K562 (cell line): ENCODE data around the gene AGAP1. TPM values are rescaled to one million over a fixed set of nuclear protein-coding genes. Genes with fewer than 3 reads are reported as not detected.

ENCODE experiments used
- ATAC-seq: fragments of 200-7000 bp; cut with Tn5 transposase; 3 replicates; pipeline ENCODE4 v1.9.1; 2020; ENCODE audit warnings: moderate library complexity
- BruUV-seq: library from RNA; stranded (reverse); fragments of 400-500 nt; replicated peaks from 2 replicates; lab custom pipeline; 2021; lab: Mats Ljungman, UMichigan
- CTCF ChIA-PET: fragments of 300-600 bp; formaldehyde crosslinking; extraction: SDS; loops from one replicate; lab custom pipeline; 2021; ENCODE audit warnings: low intra/inter-chr PET ratio; lab: Yijun Ruan, JAX
- POLR2A ChIA-PET: fragments of 300-600, 350-650 bp; sonication (Branson Sonifier 250); formaldehyde crosslinking; extraction: SDS; loops from one replicate; lab custom pipeline; 2021; ENCODE audit warnings: antibody characterized with exemption, inconsistent platforms; lab: Yijun Ruan, JAX
- DNase-seq, 4 experiments: peaks; one replicate each; pipeline versions ENCODE4 v3.0.0 to v3.0.0-alpha.2; 2011 to 2018; ENCODE audit warnings: low spot score in 3 of 4, mixed read lengths in 3 of 4; ENCODE audit errors: extremely low read depth in 1 of 4
- FAIRE-seq: peaks from 2 replicates; lab custom pipeline; 2011; peaks lifted over from hg19 to GRCh38; lab: Jason Lieb, UNC
- H2AFZ ChIP-seq: 2 replicates; pipeline ENCODE4 v1.6.0; 2011; ENCODE audit warnings: low read depth, low read length, control low read depth, inconsistent platforms
- H3K27ac ChIP-seq: fragments of 200-600 bp; 3 replicates; pipeline ENCODE4 v1.8.0; 2011; ENCODE audit warnings: low read depth, mild to moderate bottlenecking, control low read depth, inconsistent platforms, low read length, moderate library complexity, mixed read lengths; ENCODE audit errors: extremely low read depth
- H3K27me3 ChIP-seq, 2 experiments: fragments of 300-600 bp in 1 of 2; 2 replicates in 1 of 2; 3 replicates in 1 of 2; pipeline versions ENCODE4 v1.6.0 to v1.8.0; 2011; ENCODE audit warnings: inconsistent platforms in 2 of 2, low read length in 2 of 2, mild to moderate bottlenecking in 1 of 2, mixed read lengths in 1 of 2, moderate library complexity in 1 of 2; ENCODE audit not compliant: control insufficient read depth in 2 of 2, insufficient read depth in 2 of 2
- H3K36me3 ChIP-seq: fragments of 300-600 bp; 3 replicates; pipeline ENCODE4 v1.8.0; 2011; ENCODE audit warnings: mild to moderate bottlenecking, low read length, inconsistent platforms; ENCODE audit not compliant: control insufficient read depth, insufficient read depth
- H3K4me1 ChIP-seq, 2 experiments: fragments of 200-600 bp in 1 of 2; replicated peaks in 1 of 2; 2 replicates in 1 of 2; 3 replicates in 1 of 2; pipeline versions ENCODE4 v1.5.1 to v1.8.0; 2011; ENCODE audit warnings: inconsistent platforms in 2 of 2, low read length in 2 of 2, mild to moderate bottlenecking in 1 of 2, mixed read lengths in 1 of 2, moderate library complexity in 1 of 2; ENCODE audit not compliant: control insufficient read depth in 2 of 2, insufficient read depth in 2 of 2
- H3K4me2 ChIP-seq: 2 replicates; pipeline ENCODE4 v1.6.1; 2011; ENCODE audit warnings: low read length, control low read depth, inconsistent platforms, mixed read lengths; ENCODE audit not compliant: insufficient read depth
- H3K4me3 ChIP-seq: fragments of 200-600 bp; sonication (generic), shearing (Covaris generic); 2 replicates; pipeline ENCODE4 v1.5.1; 2016; ENCODE audit warnings: control low read depth, inconsistent platforms
- H3K79me2 ChIP-seq: fragments of 200-600 bp; 3 replicates; pipeline ENCODE4 v1.8.0; 2011; ENCODE audit warnings: low read length, inconsistent platforms; ENCODE audit not compliant: control insufficient read depth, insufficient read depth
- H3K9ac ChIP-seq, 2 experiments: 2 replicates each; pipeline versions ENCODE4 v1.6.0 to v1.6.1; 2011; ENCODE audit warnings: low read depth in 2 of 2, low read length in 2 of 2, control low read depth in 1 of 2, inconsistent platforms in 1 of 2, mild to moderate bottlenecking in 1 of 2, mixed read lengths in 1 of 2; ENCODE audit not compliant: insufficient read depth in 1 of 2
- H3K9me1 ChIP-seq: one replicate; pipeline ENCODE4 v1.6.0; 2011; ENCODE audit warnings: inconsistent platforms, mild to moderate bottlenecking, low read length, moderate library complexity; ENCODE audit not compliant: control insufficient read depth, insufficient read depth
- H3K9me3 ChIP-seq: replicated peaks from 2 replicates; pipeline ENCODE4 v1.5.1; 2011; ENCODE audit warnings: low read depth, low read length, inconsistent platforms; ENCODE audit not compliant: control insufficient read depth, insufficient read depth
- H4K20me1 ChIP-seq: replicated peaks from 2 replicates; pipeline ENCODE4 v1.6.1; 2011; ENCODE audit warnings: low read length, inconsistent platforms, mixed read lengths; ENCODE audit not compliant: control insufficient read depth, insufficient read depth
- CAMTA2 ChIP-seq: fragments of 250-450 bp; sonication (Bioruptor Pico); conservative IDR thresholded peaks from 2 replicates; pipeline ENCODE4 v1.5.1; 2022
- CBFA2T2 ChIP-seq: fragments of 450-650 bp; conservative IDR thresholded peaks from 2 replicates; pipeline ENCODE4 v1.6.1; 2017; ENCODE audit warnings: mild to moderate bottlenecking
- FOS ChIP-seq: IDR thresholded peaks from 3 replicates; pipeline ENCODE4 v1.6.1; 2011; ENCODE audit not compliant: insufficient read length; ENCODE audit errors: extremely low read depth
- KLF13 ChIP-seq: fragments of 450-650 bp; IDR thresholded peaks from 2 replicates; pipeline ENCODE4 v1.6.1; 2016; ENCODE audit warnings: missing genetic modification characterization, low read depth, mild to moderate bottlenecking, missing compliant biosample characterization, moderate library complexity, borderline replicate concordance
- NFIC ChIP-seq: fragments of 450-650 bp; IDR thresholded peaks from 2 replicates; pipeline ENCODE4 v1.6.1; 2017; ENCODE audit warnings: mild to moderate bottlenecking, inconsistent platforms
- PHTF2 ChIP-seq: fragments of 250-450 bp; sonication (Bioruptor Pico); IDR thresholded peaks from 2 replicates; pipeline ENCODE4 v1.5.0; 2021; ENCODE audit warnings: mild to moderate bottlenecking
- ZFPM2 ChIP-seq: fragments of 250-450 bp; sonication (Bioruptor Pico); IDR thresholded peaks from 2 replicates; pipeline ENCODE4 v1.5.1; 2022; ENCODE audit warnings: mild to moderate bottlenecking
- ZNF165 ChIP-seq: fragments of 250-450 bp; sonication (Bioruptor Pico); IDR thresholded peaks from 2 replicates; pipeline ENCODE4 v1.4.0; 2020; ENCODE audit warnings: borderline replicate concordance
- WGBS: fragments of 100-300 bp; shearing (Covaris generic); methylation state at CpG from one replicate; pipeline ENCODE4 v1.1.6; 2016; ENCODE audit warnings: low coverage, mixed read lengths; ENCODE audit not compliant: insufficient coverage; ENCODE audit errors: missing lambda C conversion rate; 5-methylcytosine and 5-hydroxymethylcytosine counted together
- in situ Hi-C: fragments of 300-500 bp; cut with MboI; formaldehyde crosslinking; loops from 4 replicates; pipeline ENCODE4 v1.15.0; 2018; ENCODE audit warnings: inconsistent platforms, mixed read lengths
- intact Hi-C: fragments of 100-400 bp; cut with micrococcal nuclease; formaldehyde crosslinking; loops from 2 replicates; pipeline ENCODE4 v1.14.2; 2022
- polyA plus RNA-seq, 8 experiments: library from polyadenylated mRNA; depleted of rRNA in 4 of 8; stranded (reverse) in 5 of 8; unstranded in 3 of 8; fragments of >200 nt; fragmentation: Nextera tagmentation in 2 of 8; fragmentation: Illumina TruSeq in 1 of 8; extraction: Ambion mirVana in 2 of 8; extraction: Trizol in 1 of 8; gene quantifications; 2 replicates each; pipeline versions ENCODE4 v1.2.1 to v1.2.3, GENCODE V29; 2011 to 2014; ENCODE audit warnings: inconsistent platforms in 1 of 8, missing spikeins in 1 of 8
- total RNA-seq, 7 experiments: library from RNA; depleted of rRNA in 6 of 7; stranded (reverse); fragments of >200 nt in 6 of 7; fragmentation: Illumina TruSeq in 2 of 7; extraction: Trizol in 2 of 7; gene quantifications; 2 replicates each; pipeline versions ENCODE4 v1.2.1 to v1.2.3, GENCODE V29; 2011 to 2021; ENCODE audit warnings: low replicate concordance in 1 of 7
- TF ChIP-seq, protein P1 (sequence below): fragments of 200-800 bp; sonication (Bioruptor generic); IDR thresholded peaks from 2 replicates; pipeline ENCODE4 v1.6.1; 2016; ENCODE audit warnings: missing genetic modification characterization, missing compliant biosample characterization
- TF ChIP-seq, protein P2 (sequence below): fragments of 450-650 bp; conservative IDR thresholded peaks from 2 replicates; pipeline ENCODE4 v1.6.1; 2016; ENCODE audit warnings: missing genetic modification characterization, low read depth, mild to moderate bottlenecking, missing compliant biosample characterization, moderate library complexity

Gene AGAP1
- total and polyA plus RNA-seq, 9 of the 15 experiments (the other 6 are each of a cell fraction or from before 2014, with no cell fraction given), result 1.3 to 24.0 (median 10.6) TPM

DNA sequence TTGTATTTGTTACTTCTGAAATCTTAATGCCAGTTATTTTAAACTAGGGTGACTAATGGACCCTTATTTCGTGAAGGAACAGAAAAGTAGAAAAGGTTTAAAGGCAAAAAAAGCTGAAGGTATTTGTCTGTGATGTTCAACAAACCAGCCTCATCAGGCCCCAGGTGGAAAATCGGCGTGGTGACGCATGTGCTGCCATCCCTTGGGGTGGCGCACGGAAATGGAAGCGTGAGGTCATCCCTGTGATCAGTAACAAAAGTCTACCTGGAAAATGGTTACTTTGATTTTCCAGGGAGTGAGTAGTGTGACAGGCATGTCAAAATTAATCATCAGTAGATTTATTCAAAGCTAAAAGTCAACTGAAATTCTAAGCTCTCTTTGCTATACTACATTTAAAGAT is 361.2 kb downstream of the AGAP1 start:
- no peak for FAIRE-seq
- in situ Hi-C loops, result no loop called here

DNA sequence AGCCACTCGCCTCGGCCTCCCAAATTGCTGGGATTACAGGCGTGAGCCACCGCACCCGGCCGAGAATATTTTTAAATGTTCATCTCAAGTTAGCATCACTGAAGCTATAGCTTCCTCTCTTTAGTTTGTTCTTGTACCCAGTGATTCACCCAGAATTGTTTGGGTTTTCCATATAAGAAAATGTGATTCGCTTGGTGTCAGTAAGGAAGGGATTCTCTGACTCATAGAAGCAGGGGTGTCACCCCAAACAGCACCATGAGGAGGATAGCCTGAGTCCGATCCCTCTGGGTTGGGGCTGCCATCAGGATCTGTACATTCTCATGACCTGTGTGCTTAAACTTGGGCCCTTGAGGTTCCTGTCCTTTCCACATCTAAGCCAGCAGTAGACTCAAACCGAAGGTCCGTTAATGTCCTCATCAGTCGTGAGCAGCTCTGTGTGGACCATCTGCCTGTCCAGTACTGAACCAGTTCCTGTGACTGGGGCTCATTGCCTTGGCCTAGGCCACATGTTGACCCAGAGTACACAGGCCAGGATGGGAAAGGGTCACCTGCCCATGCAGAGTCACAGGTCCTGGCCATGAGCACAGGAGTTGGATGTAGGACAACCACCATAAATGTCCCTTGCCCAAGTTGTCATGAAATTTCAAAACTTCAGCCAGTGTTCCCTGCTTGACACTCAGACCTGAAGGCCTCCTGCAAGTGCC is 362.5 kb downstream of the AGAP1 start:
- ChIA-PET POLR2A (no interaction called here), CTCF (no interaction called here)
- no peaks in the 10 kb centered on the region for H4K20me1 ChIP-seq
- H3K27me3 ChIP-seq, result no peaks in the 10 kb centered on the region
- no peak overlapping the region for H3K4me2 ChIP-seq
- no peaks in the 10 kb centered on the region for H3K36me3 ChIP-seq
- no peaks in the 10 kb centered on the region for H3K9me3 ChIP-seq
- peaks cover 0 to 6% of the 10 kb centered on the region in 2 experiments; a peak in 2 of 5 replicates for H3K4me1 ChIP-seq
- H3K27ac ChIP-seq, result no peak overlapping the region
- intact Hi-C loops, result no loop called here
- no peak overlapping the region for H3K9ac ChIP-seq
- DNase-seq, result no peak
- no peak for ATAC-seq
- H3K79me2 ChIP-seq, result no peaks in the 10 kb centered on the region
- no peak for FAIRE-seq
- H3K4me3 ChIP-seq, result no peak overlapping the region
- in situ Hi-C loops, result no loop called here
- H3K9me1 ChIP-seq, result peaks cover 3% of the 10 kb centered on the region
- no peak overlapping the region for H2AFZ ChIP-seq
- WGBS, result 92% methylated on average over 9 of the region's 11 CpGs
- no TSS peak for BruUV-seq
- TF ChIP-seq CBFA2T2 (no peak), FOS (no peak), ZNF165 (CRISPR knock-in tag) (no peak), ZFPM2 (CRISPR knock-in tag) (no peak), CAMTA2 (CRISPR knock-in tag) (no peak), KLF13 (tag) (no peak), NFIC (no peak)
- TF ChIP-seq, protein P1, sequence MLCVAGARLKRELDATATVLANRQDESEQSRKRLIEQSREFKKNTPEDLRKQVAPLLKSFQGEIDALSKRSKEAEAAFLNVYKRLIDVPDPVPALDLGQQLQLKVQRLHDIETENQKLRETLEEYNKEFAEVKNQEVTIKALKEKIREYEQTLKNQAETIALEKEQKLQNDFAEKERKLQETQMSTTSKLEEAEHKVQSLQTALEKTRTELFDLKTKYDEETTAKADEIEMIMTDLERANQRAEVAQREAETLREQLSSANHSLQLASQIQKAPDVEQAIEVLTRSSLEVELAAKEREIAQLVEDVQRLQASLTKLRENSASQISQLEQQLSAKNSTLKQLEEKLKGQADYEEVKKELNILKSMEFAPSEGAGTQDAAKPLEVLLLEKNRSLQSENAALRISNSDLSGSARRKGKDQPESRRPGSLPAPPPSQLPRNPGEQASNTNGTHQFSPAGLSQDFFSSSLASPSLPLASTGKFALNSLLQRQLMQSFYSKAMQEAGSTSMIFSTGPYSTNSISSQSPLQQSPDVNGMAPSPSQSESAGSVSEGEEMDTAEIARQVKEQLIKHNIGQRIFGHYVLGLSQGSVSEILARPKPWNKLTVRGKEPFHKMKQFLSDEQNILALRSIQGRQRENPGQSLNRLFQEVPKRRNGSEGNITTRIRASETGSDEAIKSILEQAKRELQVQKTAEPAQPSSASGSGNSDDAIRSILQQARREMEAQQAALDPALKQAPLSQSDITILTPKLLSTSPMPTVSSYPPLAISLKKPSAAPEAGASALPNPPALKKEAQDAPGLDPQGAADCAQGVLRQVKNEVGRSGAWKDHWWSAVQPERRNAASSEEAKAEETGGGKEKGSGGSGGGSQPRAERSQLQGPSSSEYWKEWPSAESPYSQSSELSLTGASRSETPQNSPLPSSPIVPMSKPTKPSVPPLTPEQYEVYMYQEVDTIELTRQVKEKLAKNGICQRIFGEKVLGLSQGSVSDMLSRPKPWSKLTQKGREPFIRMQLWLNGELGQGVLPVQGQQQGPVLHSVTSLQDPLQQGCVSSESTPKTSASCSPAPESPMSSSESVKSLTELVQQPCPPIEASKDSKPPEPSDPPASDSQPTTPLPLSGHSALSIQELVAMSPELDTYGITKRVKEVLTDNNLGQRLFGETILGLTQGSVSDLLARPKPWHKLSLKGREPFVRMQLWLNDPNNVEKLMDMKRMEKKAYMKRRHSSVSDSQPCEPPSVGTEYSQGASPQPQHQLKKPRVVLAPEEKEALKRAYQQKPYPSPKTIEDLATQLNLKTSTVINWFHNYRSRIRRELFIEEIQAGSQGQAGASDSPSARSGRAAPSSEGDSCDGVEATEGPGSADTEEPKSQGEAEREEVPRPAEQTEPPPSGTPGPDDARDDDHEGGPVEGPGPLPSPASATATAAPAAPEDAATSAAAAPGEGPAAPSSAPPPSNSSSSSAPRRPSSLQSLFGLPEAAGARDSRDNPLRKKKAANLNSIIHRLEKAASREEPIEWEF (CRISPR knock-in tag), result no peak
- TF ChIP-seq, protein P2, sequence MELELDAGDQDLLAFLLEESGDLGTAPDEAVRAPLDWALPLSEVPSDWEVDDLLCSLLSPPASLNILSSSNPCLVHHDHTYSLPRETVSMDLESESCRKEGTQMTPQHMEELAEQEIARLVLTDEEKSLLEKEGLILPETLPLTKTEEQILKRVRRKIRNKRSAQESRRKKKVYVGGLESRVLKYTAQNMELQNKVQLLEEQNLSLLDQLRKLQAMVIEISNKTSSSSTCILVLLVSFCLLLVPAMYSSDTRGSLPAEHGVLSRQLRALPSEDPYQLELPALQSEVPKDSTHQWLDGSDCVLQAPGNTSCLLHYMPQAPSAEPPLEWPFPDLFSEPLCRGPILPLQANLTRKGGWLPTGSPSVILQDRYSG, result no peak

More for the DNA sequence above, 361.2 kb downstream of the AGAP1 start:
- H3K36me3 ChIP-seq, result no peaks in the 10 kb centered on the region
- CTCF ChIA-PET, result no interaction called here
- no peaks in the 10 kb centered on the region for H3K27me3 ChIP-seq
- no peak overlapping the region for H3K4me2 ChIP-seq
- no peak for TF ChIP-seq PHTF2 (CRISPR knock-in tag)
- 75% methylated on average over 7 of the region's 7 CpGs for WGBS
- no peaks in the 10 kb centered on the region for H3K79me2 ChIP-seq
- ATAC-seq, result no peak
- no peak overlapping the region for H3K9ac ChIP-seq
- no peak overlapping the region for H2AFZ ChIP-seq
- H3K4me1 ChIP-seq, result peaks cover 0 to 6% of the 10 kb centered on the region in 2 experiments; a peak in 2 of 5 replicates
- intact Hi-C loops, result no loop called here
- BruUV-seq, result no TSS peak
- H3K4me3 ChIP-seq, result no peak overlapping the region
- H3K27ac ChIP-seq, result no peak overlapping the region
- H4K20me1 ChIP-seq, result no peaks in the 10 kb centered on the region
- DNase-seq, result no peak
- no peaks in the 10 kb centered on the region for H3K9me3 ChIP-seq
- POLR2A ChIA-PET, result no interaction called here
- peaks cover 3% of the 10 kb centered on the region for H3K9me1 ChIP-seq
